RCC 7860 (cell line): Measurements from ENCODE around the gene IQCN.
A peak's percentile ranks its signal among the peaks of the same experiment; 100 is the strongest.

Experiments
- DNase-seq: peaks from one replicate; pipeline ENCODE4 v3.0.0-alpha.2; 2015; ENCODE audit warnings: low spot score
- FAIRE-seq: peaks from 2 replicates; lab custom pipeline; 2012; peaks lifted over from hg19 to GRCh38; lab: Jason Lieb, UNC

Gene IQCN

GRCh38 chr19:18266771-18267686, 7.2 kb downstream of the IQCN start:
- FAIRE-seq, result no peak
- no peak for DNase-seq

- DNase-seq, result no peak
- no peak for FAIRE-seq
Observed at GRCh38 chr19:18265582-18265981, 8.7 kb downstream of the IQCN start.

- FAIRE-seq (no peak), DNase-seq (no peak)
Observed at GRCh38 chr19:18264971-18265540, 9.2 kb downstream of the IQCN start.

- FAIRE-seq (no peak), DNase-seq (no peak)
Observed at GRCh38 chr19:18264137-18264854, 10.0 kb downstream of the IQCN start.

GRCh38 chr19:18263324-18264136, 10.7 kb downstream of the IQCN start:
- FAIRE-seq (no peak), DNase-seq (no peak)

GRCh38 chr19:18262917-18263316, 11.3 kb downstream of the IQCN start:
- FAIRE-seq (no peak), DNase-seq (no peak)

- FAIRE-seq (no peak), DNase-seq (no peak)
Observed at GRCh38 chr19:18262144-18262543, 12.1 kb downstream of the IQCN start.

GRCh38 chr19:18261474-18261873, 12.8 kb downstream of the IQCN start:
- DNase-seq (no peak), FAIRE-seq (no peak)

GRCh38 chr19:18259893-18260292, 14.4 kb downstream of the IQCN start:
- DNase-seq (no peak), FAIRE-seq (no peak)

GRCh38 chr19:18257503-18258470, 16.5 kb downstream of the IQCN start:
- FAIRE-seq, result no peak
- no peak for DNase-seq

- FAIRE-seq, result no peak
- no peak for DNase-seq
Observed at GRCh38 chr19:18254546-18255503, 19.4 kb downstream of the IQCN start.

GRCh38 chr19:18253716-18254115, 20.5 kb downstream of the IQCN start:
- no peak for FAIRE-seq
- DNase-seq, result no peak

GRCh38 chr19:18253130-18253529, 21.1 kb downstream of the IQCN start:
- FAIRE-seq (no peak), DNase-seq (no peak)

GRCh38 chr19:18252370-18252717, 21.9 kb downstream of the IQCN start:
- DNase-seq (no peak), FAIRE-seq (no peak)

GRCh38 chr19:18251587-18252369, 22.5 kb downstream of the IQCN start:
- no peak for FAIRE-seq
- DNase-seq, result peak; percentile 53

GRCh38 chr19:18249834-18250233, 24.4 kb downstream of the IQCN start:
- FAIRE-seq, result no peak
- DNase-seq, result no peak

GRCh38 chr19:18245297-18245696, 29.0 kb downstream of the IQCN start:
- FAIRE-seq (no peak), DNase-seq (no peak)

GRCh38 chr19:18239303-18239702, 34.9 kb downstream of the IQCN start:
- FAIRE-seq, result no peak
- no peak for DNase-seq
